Measurements from ENCODE around the gene NPAS2. TPM values are rescaled to one million over a fixed set of nuclear protein-coding genes. Genes with fewer than 3 reads are reported as not detected.

The NPAS2 gene
- total and polyA plus RNA-seq, 2 of the 8 experiments (the other 6 are each of a cell fraction or from before 2014, with no cell fraction given), result 1.8 to 1.9 TPM

DNA sequence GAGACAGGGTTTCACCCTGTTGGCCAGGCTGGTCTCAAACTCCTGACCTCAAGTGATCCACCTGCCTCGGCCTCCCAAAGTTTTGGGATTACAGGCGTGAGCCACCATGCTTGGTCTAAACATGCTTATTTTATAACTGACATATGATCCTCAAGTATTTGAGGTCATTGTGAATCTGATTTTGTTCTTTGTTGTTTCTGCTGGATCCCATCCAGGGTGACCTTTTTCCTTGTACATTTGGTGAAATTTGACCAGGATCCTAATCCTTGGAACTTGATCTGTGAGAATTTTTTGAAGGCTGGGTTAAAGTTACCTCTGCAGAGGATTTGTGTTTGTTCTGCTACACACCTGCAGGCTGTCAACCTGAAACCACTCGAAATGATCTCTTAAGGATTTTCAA lies 49.2 kb downstream of the NPAS2 start (continued):
- TF ChIP-seq, protein P1, sequence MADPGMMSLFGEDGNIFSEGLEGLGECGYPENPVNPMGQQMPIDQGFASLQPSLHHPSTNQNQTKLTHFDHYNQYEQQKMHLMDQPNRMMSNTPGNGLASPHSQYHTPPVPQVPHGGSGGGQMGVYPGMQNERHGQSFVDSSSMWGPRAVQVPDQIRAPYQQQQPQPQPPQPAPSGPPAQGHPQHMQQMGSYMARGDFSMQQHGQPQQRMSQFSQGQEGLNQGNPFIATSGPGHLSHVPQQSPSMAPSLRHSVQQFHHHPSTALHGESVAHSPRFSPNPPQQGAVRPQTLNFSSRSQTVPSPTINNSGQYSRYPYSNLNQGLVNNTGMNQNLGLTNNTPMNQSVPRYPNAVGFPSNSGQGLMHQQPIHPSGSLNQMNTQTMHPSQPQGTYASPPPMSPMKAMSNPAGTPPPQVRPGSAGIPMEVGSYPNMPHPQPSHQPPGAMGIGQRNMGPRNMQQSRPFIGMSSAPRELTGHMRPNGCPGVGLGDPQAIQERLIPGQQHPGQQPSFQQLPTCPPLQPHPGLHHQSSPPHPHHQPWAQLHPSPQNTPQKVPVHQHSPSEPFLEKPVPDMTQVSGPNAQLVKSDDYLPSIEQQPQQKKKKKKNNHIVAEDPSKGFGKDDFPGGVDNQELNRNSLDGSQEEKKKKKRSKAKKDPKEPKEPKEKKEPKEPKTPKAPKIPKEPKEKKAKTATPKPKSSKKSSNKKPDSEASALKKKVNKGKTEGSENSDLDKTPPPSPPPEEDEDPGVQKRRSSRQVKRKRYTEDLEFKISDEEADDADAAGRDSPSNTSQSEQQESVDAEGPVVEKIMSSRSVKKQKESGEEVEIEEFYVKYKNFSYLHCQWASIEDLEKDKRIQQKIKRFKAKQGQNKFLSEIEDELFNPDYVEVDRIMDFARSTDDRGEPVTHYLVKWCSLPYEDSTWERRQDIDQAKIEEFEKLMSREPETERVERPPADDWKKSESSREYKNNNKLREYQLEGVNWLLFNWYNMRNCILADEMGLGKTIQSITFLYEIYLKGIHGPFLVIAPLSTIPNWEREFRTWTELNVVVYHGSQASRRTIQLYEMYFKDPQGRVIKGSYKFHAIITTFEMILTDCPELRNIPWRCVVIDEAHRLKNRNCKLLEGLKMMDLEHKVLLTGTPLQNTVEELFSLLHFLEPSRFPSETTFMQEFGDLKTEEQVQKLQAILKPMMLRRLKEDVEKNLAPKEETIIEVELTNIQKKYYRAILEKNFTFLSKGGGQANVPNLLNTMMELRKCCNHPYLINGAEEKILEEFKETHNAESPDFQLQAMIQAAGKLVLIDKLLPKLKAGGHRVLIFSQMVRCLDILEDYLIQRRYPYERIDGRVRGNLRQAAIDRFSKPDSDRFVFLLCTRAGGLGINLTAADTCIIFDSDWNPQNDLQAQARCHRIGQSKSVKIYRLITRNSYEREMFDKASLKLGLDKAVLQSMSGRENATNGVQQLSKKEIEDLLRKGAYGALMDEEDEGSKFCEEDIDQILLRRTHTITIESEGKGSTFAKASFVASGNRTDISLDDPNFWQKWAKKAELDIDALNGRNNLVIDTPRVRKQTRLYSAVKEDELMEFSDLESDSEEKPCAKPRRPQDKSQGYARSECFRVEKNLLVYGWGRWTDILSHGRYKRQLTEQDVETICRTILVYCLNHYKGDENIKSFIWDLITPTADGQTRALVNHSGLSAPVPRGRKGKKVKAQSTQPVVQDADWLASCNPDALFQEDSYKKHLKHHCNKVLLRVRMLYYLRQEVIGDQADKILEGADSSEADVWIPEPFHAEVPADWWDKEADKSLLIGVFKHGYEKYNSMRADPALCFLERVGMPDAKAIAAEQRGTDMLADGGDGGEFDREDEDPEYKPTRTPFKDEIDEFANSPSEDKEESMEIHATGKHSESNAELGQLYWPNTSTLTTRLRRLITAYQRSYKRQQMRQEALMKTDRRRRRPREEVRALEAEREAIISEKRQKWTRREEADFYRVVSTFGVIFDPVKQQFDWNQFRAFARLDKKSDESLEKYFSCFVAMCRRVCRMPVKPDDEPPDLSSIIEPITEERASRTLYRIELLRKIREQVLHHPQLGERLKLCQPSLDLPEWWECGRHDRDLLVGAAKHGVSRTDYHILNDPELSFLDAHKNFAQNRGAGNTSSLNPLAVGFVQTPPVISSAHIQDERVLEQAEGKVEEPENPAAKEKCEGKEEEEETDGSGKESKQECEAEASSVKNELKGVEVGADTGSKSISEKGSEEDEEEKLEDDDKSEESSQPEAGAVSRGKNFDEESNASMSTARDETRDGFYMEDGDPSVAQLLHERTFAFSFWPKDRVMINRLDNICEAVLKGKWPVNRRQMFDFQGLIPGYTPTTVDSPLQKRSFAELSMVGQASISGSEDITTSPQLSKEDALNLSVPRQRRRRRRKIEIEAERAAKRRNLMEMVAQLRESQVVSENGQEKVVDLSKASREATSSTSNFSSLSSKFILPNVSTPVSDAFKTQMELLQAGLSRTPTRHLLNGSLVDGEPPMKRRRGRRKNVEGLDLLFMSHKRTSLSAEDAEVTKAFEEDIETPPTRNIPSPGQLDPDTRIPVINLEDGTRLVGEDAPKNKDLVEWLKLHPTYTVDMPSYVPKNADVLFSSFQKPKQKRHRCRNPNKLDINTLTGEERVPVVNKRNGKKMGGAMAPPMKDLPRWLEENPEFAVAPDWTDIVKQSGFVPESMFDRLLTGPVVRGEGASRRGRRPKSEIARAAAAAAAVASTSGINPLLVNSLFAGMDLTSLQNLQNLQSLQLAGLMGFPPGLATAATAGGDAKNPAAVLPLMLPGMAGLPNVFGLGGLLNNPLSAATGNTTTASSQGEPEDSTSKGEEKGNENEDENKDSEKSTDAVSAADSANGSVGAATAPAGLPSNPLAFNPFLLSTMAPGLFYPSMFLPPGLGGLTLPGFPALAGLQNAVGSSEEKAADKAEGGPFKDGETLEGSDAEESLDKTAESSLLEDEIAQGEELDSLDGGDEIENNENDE (IDR thresholded peaks at IDR 0.05; ENCODE audit: insufficient replicate concordance, low read length), result no peak
- TF ChIP-seq BACH1 (IDR thresholded peaks at IDR 0.05; ENCODE audit: low read length), result no peak

Data from H1 (cell line).